Activated CD4-positive, alpha-beta T cell treated with anti-CD3 and anti-CD28 coated beads, Interleukin-2, amount 10 ng/mL, durations not matched to agents 24 days and 14 days (primary cell): ENCODE measurements around the gene BTLA. TPM values are rescaled to one million over a fixed set of nuclear protein-coding genes. Genes with fewer than 3 reads are reported as not detected.

ENCODE experiments used
- DNase-seq: peaks from one replicate; pipeline ENCODE4 v3.0.0; 2022
- H3K27ac Mint-ChIP-seq: one replicate; pipeline ENCODE4 v1.8.0; 2022; ENCODE audit warnings: mild to moderate bottlenecking, mixed read lengths
- H3K27me3 Mint-ChIP-seq: one replicate; pipeline ENCODE4 v1.8.0; 2022; ENCODE audit warnings: mixed read lengths
- H3K36me3 Mint-ChIP-seq: one replicate; pipeline ENCODE4 v1.8.0; 2022; ENCODE audit warnings: low read depth, mild to moderate bottlenecking, mixed read lengths
- H3K4me1 Mint-ChIP-seq: one replicate; pipeline ENCODE4 v1.8.0; 2021; ENCODE audit warnings: mixed read lengths
- H3K4me3 Mint-ChIP-seq: one replicate; pipeline ENCODE4 v1.8.0; 2022; ENCODE audit warnings: mild to moderate bottlenecking, moderate library complexity, mixed read lengths
- H3K9me3 Mint-ChIP-seq: one replicate; pipeline ENCODE4 v1.8.0; 2021; ENCODE audit warnings: mixed read lengths
- intact Hi-C: fragments of 100-400 bp; cut with micrococcal nuclease; formaldehyde crosslinking; loops from one replicate; pipeline ENCODE4 v1.15.1; 2023
- total RNA-seq: library from RNA; stranded (reverse); gene quantifications from 2 replicates; pipeline ENCODE4 v1.2.3, GENCODE V29; 2022

The BTLA gene
- total RNA-seq, 1 donor from 2014 or later: 33.7 TPM

DNA sequence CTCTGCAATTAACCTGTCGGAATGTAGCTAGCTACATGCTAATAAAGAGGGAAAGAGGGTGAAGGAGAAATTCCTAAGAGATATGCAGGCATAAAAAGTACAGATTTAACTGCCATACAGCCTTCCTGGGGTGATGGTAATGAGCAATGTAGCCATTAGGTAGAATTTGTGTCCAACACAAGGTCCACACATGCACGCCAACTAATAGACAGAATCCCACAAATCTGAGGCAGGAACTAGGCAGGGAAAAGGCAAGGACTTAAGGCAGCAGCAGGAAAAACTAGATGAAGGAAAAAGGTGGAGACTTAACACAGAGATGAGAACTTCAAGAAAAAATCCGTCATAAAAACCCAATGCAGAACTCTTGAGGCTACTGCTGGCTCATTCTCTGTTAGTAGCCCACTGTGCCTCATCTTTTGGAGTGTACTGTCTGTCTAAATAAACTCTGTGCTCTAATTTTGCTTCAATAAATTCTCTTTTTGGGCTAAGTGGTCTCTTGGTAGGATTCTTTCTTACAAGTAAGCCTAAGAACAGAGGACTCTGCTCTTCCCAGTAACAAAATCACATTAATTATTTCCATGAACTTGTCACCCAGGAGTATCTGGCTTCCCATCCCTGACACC lies 81.5 kb downstream of the BTLA start:
- Mint-ChIP-seq H3K36me3 (no peaks in the 10 kb centered on the region), H3K9me3 (peaks cover 10% of the 10 kb centered on the region), H3K27me3 (peaks cover 2% of the 10 kb centered on the region), H3K4me3 (no peak overlapping the region), H3K4me1 (peaks cover 6% of the 10 kb centered on the region), H3K27ac (no peak overlapping the region)
- DNase-seq: peak; percentile 25
- intact Hi-C loops: no loop called here

DNA sequence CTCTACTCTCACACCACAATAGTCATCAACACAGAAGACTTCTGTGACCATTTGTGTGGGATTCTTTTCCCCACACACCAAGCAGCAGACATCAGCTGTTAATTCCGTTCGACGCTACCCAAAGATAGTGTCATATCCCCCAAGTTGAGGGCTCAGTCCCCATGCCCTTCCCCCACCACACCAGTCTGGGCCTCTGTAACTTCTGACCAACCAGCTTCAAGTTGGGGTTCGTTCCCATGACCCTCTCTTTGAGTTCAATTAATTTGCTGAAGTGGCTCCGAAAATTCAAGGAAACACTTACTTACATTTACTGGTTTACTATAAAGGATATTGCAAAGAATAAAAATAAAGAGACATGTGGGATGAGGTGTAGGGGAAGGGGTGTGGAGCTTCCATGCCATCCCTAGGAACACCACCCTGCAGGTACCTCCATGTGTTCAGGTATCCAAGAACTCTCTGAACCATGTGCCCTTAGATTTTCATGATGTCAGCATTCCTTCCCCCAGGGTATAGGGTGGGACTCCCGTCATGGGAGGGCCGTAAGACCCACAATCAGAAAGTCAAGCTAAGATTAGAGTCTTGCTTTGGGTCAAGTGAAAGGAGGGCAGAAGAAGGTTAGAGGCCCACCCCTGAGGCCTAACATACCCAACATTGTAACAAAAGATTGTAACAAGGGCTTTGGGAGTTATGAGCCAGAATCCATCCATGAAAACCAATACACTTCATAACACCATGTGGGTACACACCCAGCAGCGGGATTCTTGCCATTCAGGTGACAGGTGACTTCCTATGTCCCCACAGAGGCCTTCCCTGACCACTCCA lies 82.7 kb downstream of the BTLA start:
- Mint-ChIP-seq H3K9me3 (peaks cover 10% of the 10 kb centered on the region), H3K27me3 (no peaks in the 10 kb centered on the region)

GRCh38 chr3:112415390-112415789 lies 83.9 kb downstream of the BTLA start:
- no peak overlapping the region for H3K4me3 Mint-ChIP-seq
- intact Hi-C loops: no loop called here
- H3K27me3 Mint-ChIP-seq: no peaks in the 10 kb centered on the region
- peak; percentile 23 for DNase-seq
- H3K36me3 Mint-ChIP-seq: no peaks in the 10 kb centered on the region
- peaks cover 10% of the 10 kb centered on the region for H3K9me3 Mint-ChIP-seq
- H3K27ac Mint-ChIP-seq: no peak overlapping the region
- H3K4me1 Mint-ChIP-seq: peaks cover 9% of the 10 kb centered on the region

More for the DNA sequence above, 82.7 kb downstream of the BTLA start:
- intact Hi-C loops: no loop called here
- Mint-ChIP-seq H3K4me1 (peaks cover 9% of the 10 kb centered on the region), H3K36me3 (no peaks in the 10 kb centered on the region), H3K27ac (no peak overlapping the region), H3K4me3 (no peak overlapping the region)
- DNase-seq: peak; percentile 41

Other genes with a start within 250 kb of the BTLA start
- not detected in 2 replicates for gene SLC9C1, start 205.3 kb downstream of the BTLA start, total RNA-seq
- gene CD200, start 166.3 kb downstream of the BTLA start, total RNA-seq: 144 and 151 TPM in 2 replicates
- 66.9 and 69.1 TPM in 2 replicates for gene ATG3, start 62.5 kb upstream of the BTLA start, total RNA-seq
- gene SLC35A5, start 62.6 kb upstream of the BTLA start, total RNA-seq: 15.5 and 16.3 TPM in 2 replicates
- not detected in 2 replicates for gene CCDC80, start 141.7 kb upstream of the BTLA start, total RNA-seq